Spleen (tissue), 11 donors: ENCODE results near the gene ZNF785. TPM values are rescaled to one million over a fixed set of nuclear protein-coding genes. Genes with fewer than 3 reads are reported as not detected.

ENCODE experiments used
- DNase-seq: peaks from one replicate; pipeline ENCODE4 v3.0.0-alpha.2; 2020
- H3K27ac ChIP-seq, 8 donors: fragments of 200-600 bp; sonication (generic) in 7 of 8; 1 replicate in 4 of 8; 2 replicates in 4 of 8; pipeline versions ENCODE4 v1.5.0 to v1.8.0; 2016 to 2021; ENCODE audit warnings: inconsistent platforms in 4 of 8, mild to moderate bottlenecking in 4 of 8, moderate library complexity in 1 of 8
- H3K27me3 ChIP-seq, 7 donors: fragments of 200-600 bp; sonication (generic) in 6 of 7; replicated peaks in 1 of 7; 1 replicate in 4 of 7; 2 replicates in 3 of 7; pipeline versions ENCODE4 v1.5.0 to v1.8.0; 2016 to 2021; ENCODE audit warnings: inconsistent platforms in 3 of 7, mild to moderate bottlenecking in 1 of 7
- H3K36me3 ChIP-seq, 6 donors: fragments of 200-600 bp; sonication (generic) in 5 of 6; 1 replicate in 4 of 6; 2 replicates in 2 of 6; pipeline versions ENCODE4 v1.5.0 to v1.8.0; 2016 to 2021; ENCODE audit warnings: inconsistent platforms in 2 of 6
- H3K4me1 ChIP-seq, 6 donors: fragments of 200-600 bp; sonication (generic) in 5 of 6; 1 replicate in 3 of 6; 2 replicates in 3 of 6; pipeline versions ENCODE4 v1.5.0 to v1.8.0; 2016 to 2021; ENCODE audit warnings: inconsistent platforms in 3 of 6
- H3K4me3 ChIP-seq, 8 donors: fragments of 200-600 bp; sonication (generic) in 7 of 8; 1 replicate in 4 of 8; 2 replicates in 4 of 8; pipeline versions ENCODE4 v1.5.0 to v1.8.0; 2016 to 2021; ENCODE audit warnings: inconsistent platforms in 4 of 8, mild to moderate bottlenecking in 4 of 8, moderate library complexity in 2 of 8
- H3K9me3 ChIP-seq, 8 donors: fragments of 200-600 bp; sonication (generic) in 7 of 8; 1 replicate in 4 of 8; 2 replicates in 4 of 8; pipeline versions ENCODE4 v1.5.0 to v1.8.0; 2016 to 2021; ENCODE audit warnings: inconsistent platforms in 4 of 8
- POLR2A ChIP-seq, 3 donors: fragments of 450-650 bp; IDR thresholded peaks; one replicate each; pipeline ENCODE4 v1.5.1; 2017; ENCODE audit warnings: antibody characterized with exemption in 3 of 3, mild to moderate bottlenecking in 1 of 3
- POLR2AphosphoS5 ChIP-seq, 3 donors: sonication (generic); formaldehyde crosslinking; IDR thresholded peaks; one replicate each; pipeline ENCODE4 v1.5.1; 2017; ENCODE audit warnings: antibody characterized with exemption in 3 of 3
- WGBS, 5 donors: extraction: QIAGEN DNeasy Blood & Tissue Kit in 3 of 5; methylation state at CpG; one replicate each; pipeline versions ENCODE4 v1.1.5 to v1.1.7; 2013 to 2018; 5-methylcytosine and 5-hydroxymethylcytosine counted together
- intact Hi-C: fragments of 100-400 bp; cut with DNase I; formaldehyde crosslinking; loops from one replicate; pipeline ENCODE4 v1.15.0; 2023; ENCODE audit warnings: low total_unique reads
- polyA plus RNA-seq, 3 donors: library from polyadenylated mRNA; stranded (reverse); fragments of 200-250 nt; gene quantifications; one replicate each; pipeline ENCODE4 v1.2.1, GENCODE V29; 2013
- total RNA-seq, 7 donors: library from RNA; depleted of rRNA in 3 of 7; stranded (reverse); fragments of >200 nt in 3 of 7; fragmentation: NEBNext Ultra II Directional in 4 of 7; extraction: Animal tissue kit (Norgen Biotek cat#: 25700) in 4 of 7; gene quantifications; one replicate each; pipeline versions ENCODE4 v1.1.0 to v1.2.1, GENCODE V29; 2016 to 2021
- TF ChIP-seq, protein P1 (sequence below), 11 experiments: fragments of 200-600 bp in 7 of 11; fragments of 450-650 bp in 4 of 11; sonication (generic) in 4 of 11; IDR thresholded peaks in 8 of 11; conservative IDR thresholded peaks in 3 of 11; 1 replicate in 7 of 11; 2 replicates in 4 of 11; pipeline versions ENCODE4 v1.4.0 to v1.8.0; 2016 to 2021; ENCODE audit warnings: antibody characterized with exemption in 11 of 11, inconsistent platforms in 4 of 11, mild to moderate bottlenecking in 1 of 11
- donor health status: healthy with polysubstance abuse.
- donor health status: DM: no; HTN: no; CAD: no; lungs with moderate emphysema.
- donor health status: DM: no; HTN: no; CAD: no.
- donor health status: Bipolar disorder and iron deficiency.
- donor health status: healthy.
- donor health status: DM: no; HTN: no; CAD: no.
- donor health status: DM: yes; HTN: yes; CAD: no.

Gene ZNF785
- total and polyA plus RNA-seq, 10 donors = 3.1 to 22.1 (median 17.3) TPM

DNA sequence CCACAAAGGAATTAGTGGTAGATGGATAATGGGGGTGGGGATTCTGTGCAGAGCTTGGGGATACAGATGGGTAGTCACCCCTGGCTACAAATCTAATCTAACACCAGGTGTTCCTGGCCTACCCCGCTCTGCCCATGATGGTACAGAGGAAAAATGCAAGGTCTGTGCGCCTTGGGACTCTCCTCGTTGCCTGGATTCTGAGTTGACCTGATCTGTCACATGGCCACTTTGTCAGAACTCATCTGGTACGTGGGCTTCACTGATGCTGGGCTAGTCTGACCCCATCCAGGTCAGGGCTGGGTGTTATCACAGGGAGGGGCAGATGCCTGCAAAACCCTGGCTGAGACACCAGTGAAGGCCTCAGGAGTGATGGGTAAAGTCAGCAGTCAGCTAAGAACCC lies 32.5 kb downstream of the ZNF785 start:
- Histone ChIP-seq H3K36me3 (peaks cover 0 to 44% (median 23%) of the 10 kb centered on the region in 6 donors), H3K27ac (peak overlapping the region in 5 of 8 donors; percentile 8 to 65 (median 43)), H3K4me1 (peaks cover 18 to 73% (median 51%) of the 10 kb centered on the region in 6 donors), H3K4me3 (no peak overlapping the region), H3K27me3 (no peaks in the 10 kb centered on the region), H3K9me3 (no peaks in the 10 kb centered on the region)
- WGBS, 5 donors = 88 to 100% (median 91%) methylated on average over 4 of the region's 4 CpGs
- no peak for DNase-seq
- intact Hi-C loops = no loop called here
- TF ChIP-seq, protein P1, sequence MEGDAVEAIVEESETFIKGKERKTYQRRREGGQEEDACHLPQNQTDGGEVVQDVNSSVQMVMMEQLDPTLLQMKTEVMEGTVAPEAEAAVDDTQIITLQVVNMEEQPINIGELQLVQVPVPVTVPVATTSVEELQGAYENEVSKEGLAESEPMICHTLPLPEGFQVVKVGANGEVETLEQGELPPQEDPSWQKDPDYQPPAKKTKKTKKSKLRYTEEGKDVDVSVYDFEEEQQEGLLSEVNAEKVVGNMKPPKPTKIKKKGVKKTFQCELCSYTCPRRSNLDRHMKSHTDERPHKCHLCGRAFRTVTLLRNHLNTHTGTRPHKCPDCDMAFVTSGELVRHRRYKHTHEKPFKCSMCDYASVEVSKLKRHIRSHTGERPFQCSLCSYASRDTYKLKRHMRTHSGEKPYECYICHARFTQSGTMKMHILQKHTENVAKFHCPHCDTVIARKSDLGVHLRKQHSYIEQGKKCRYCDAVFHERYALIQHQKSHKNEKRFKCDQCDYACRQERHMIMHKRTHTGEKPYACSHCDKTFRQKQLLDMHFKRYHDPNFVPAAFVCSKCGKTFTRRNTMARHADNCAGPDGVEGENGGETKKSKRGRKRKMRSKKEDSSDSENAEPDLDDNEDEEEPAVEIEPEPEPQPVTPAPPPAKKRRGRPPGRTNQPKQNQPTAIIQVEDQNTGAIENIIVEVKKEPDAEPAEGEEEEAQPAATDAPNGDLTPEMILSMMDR (IDR thresholded peaks at IDR 0.05 in 8 of 11, conservative IDR thresholded peaks at IDR 0.05 in 3 of 11) = no peak
- TF ChIP-seq POLR2A (IDR thresholded peaks at IDR 0.05) (no peak), POLR2AphosphoS5 (IDR thresholded peaks at IDR 0.05) (no peak)

DNA sequence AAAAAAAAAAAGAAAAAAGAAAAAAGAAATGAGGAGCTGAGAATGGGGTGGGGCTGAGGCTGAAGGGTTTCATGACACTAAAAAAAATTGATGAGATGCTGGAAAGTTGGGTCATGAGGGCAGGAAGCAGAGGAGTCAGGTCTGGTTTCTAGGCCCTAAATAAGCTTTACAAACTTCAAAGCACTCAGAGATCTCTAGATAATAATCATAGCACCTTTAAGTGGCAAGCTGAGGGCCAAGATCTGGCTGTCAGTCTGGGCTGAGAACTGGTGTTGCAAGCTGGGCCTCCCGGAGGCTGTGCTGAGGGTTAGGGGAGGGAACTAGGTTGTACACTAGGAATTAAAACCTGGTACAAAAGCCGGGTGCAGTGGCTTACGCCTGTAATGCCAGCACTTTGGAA lies 33.7 kb downstream of the ZNF785 start:
- Histone ChIP-seq H3K4me1 (peaks cover 11 to 61% (median 40%) of the 10 kb centered on the region in 6 donors), H3K27ac (peak overlapping the region in 7 of 8 donors; percentile 1 to 65 (median 43)), H3K27me3 (no peaks in the 10 kb centered on the region), H3K4me3 (no peak overlapping the region), H3K9me3 (no peaks in the 10 kb centered on the region), H3K36me3 (peaks cover 0 to 44% (median 23%) of the 10 kb centered on the region in 6 donors)
- 43 to 64% (median 62%) methylated on average over 3 of the region's 3 CpGs for WGBS, 5 donors
- TF ChIP-seq POLR2A (IDR thresholded peaks at IDR 0.05) = no peak
- peak in 1 of 3 donors; percentile 30 for TF ChIP-seq POLR2AphosphoS5 (IDR thresholded peaks at IDR 0.05)
- TF ChIP-seq, protein P1 (IDR thresholded peaks at IDR 0.05 in 8 of 11, conservative IDR thresholded peaks at IDR 0.05 in 3 of 11) = no peak
- intact Hi-C loops = no loop called here
- DNase-seq = no peak

DNA sequence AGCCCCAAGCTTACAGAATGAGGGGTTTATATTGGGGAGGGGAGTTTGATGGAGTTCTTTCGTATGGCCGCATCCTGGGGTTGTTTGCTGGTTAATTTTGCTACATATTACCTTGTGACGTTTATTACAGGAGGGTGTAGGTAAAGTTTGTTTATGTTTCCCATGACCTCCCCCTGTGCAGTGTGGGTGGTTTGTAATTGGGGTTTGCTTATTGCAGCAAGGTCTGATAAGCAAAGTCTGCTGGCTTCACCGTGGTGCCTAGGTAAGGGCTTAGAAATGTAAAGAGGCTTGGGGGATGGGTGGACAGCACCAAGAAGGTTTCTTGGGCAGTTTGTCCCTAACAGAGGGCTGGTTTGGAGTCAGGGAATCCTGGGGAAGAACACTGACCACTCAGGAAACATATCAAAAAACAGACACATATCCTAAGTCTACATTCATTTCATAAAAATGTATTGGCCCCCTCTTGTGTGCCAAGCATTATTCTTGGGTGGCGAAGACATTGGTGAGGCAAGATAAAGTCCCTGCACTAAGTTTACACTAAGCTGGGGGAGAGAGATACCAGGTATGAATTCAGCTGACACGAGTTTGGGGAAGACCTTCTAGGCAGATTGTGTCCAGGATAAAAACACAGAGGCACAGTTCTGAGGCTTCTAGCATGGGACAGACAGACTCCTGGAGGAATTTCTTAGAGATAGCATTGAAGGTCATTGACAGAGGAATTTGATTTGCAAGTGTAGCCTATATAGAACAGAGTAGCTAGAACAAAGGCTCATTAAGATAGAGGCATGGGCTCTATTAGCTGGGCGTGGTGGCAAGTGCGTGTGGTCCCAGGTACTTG lies 36.9 kb downstream of the ZNF785 start:
- no peak for DNase-seq
- Histone ChIP-seq H3K4me1 (peaks cover 6 to 35% (median 22%) of the 10 kb centered on the region in 6 donors), H3K4me3 (no peak overlapping the region), H3K9me3 (no peaks in the 10 kb centered on the region), H3K27me3 (no peaks in the 10 kb centered on the region), H3K27ac (no peak overlapping the region), H3K36me3 (peaks cover 0 to 14% (median under 1%) of the 10 kb centered on the region in 6 donors)
- no peak for TF ChIP-seq POLR2AphosphoS5 (IDR thresholded peaks at IDR 0.05)
- TF ChIP-seq, protein P1 (IDR thresholded peaks at IDR 0.05 in 8 of 11, conservative IDR thresholded peaks at IDR 0.05 in 3 of 11) = no peak
- TF ChIP-seq POLR2A (IDR thresholded peaks at IDR 0.05) = no peak
- intact Hi-C loops = no loop called here
- WGBS, 5 donors = 81 to 87% (median 85%) methylated on average over 8 of the region's 8 CpGs

DNA sequence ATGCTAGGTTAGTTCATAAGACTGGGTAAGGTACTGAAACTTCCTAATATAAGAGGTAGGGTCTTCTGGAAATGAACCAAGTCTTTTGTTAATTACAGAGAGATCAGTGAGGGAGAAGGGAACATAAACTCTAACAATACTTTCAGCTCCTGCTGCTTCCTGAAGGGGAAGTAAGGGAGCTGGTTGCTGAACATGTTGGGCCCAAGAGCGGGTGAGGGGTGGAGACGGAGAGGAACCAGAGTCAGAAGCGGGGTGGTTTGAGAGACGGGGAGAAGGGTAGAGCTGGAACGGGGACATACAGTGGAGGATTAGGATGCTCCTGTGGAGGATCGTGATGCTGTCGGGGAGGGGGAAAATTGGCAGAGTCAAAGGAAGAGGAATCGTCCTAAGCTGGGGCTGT lies 39.4 kb downstream of the ZNF785 start:
- Histone ChIP-seq H3K36me3 (no peaks in the 10 kb centered on the region), H3K27ac (no peak overlapping the region), H3K4me1 (peaks cover 0 to 10% (median 3%) of the 10 kb centered on the region in 6 donors), H3K27me3 (no peaks in the 10 kb centered on the region), H3K4me3 (no peak overlapping the region), H3K9me3 (no peaks in the 10 kb centered on the region)
- no peak for DNase-seq
- TF ChIP-seq, protein P1 (IDR thresholded peaks at IDR 0.05 in 8 of 11, conservative IDR thresholded peaks at IDR 0.05 in 3 of 11) = no peak
- TF ChIP-seq POLR2AphosphoS5 (IDR thresholded peaks at IDR 0.05) (no peak), POLR2A (IDR thresholded peaks at IDR 0.05) (no peak)
- intact Hi-C loops = no loop called here
- 54 to 78% (median 65%) methylated on average over 8 of the region's 8 CpGs for WGBS, 5 donors
